HG03558 (cell line): ENCODE results near the gene BRPF3.

Experiments
- ATAC-seq: cut with Tn5 transposase; IDR thresholded peaks from one replicate; pipeline ENCODE4 v1.9.1; 2021; ENCODE audit warnings: moderate number of reproducible peaks; ENCODE audit not compliant: unreplicated experiment; ENCODE audit errors: extremely low read depth

The BRPF3 gene

GRCh38 chr6:36227379-36228228, 31.1 kb downstream of the BRPF3 start:
- ATAC-seq, result no peak

- no peak for ATAC-seq
These were observed 32.7 kb downstream of the BRPF3 start for GRCh38 chr6:36229223-36229622.

DNA sequence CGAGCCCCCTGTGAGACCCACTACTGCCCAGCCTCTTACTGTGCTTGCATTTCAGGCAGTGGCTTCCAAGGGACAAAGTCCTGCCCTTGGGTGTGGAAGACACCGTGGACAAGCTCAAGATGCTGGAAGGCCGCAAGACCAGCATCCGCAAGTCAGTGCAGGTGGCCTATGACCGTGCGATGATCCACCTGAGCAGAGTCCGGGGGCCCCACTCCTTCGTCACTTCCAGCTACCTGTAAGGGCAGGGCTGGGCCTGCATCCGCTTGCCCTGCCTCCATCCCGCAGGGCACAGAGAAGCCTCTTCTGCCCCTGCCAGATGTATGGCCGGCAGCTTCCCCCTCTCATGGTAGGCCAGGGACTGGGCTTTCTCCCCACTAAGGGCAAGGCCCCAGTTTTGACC, 33.8 kb downstream of the BRPF3 start:
- ATAC-seq, result no peak

GRCh38 chr6:36232172-36232571, 35.6 kb downstream of the BRPF3 start:
- no peak for ATAC-seq

- ATAC-seq, result no peak
These were observed 38.8 kb downstream of the BRPF3 start for GRCh38 chr6:36235309-36235708.

DNA sequence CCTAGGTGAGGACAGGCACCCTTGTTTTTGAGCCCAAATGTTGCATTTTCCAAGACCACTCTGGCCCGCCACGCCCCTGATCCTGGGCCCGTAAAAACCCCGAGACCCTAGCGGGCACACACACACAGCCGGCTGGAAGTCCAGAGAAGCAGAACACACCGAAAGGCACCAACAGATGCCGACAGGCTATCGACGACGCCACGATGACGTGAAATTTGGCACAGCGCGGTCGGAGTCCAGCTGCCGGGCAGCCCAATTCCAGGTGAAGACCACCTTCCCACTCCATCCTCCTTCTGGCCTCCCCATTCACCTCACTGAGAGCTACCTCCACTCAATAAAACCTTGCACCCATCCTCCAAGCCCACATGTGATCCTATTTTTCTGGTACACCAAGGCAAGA, 39.3 kb downstream of the BRPF3 start:
- no peak for ATAC-seq

GRCh38 chr6:36239774-36240173, 43.2 kb downstream of the BRPF3 start:
- no peak for ATAC-seq

GRCh38 chr6:36241728-36242127, 45.2 kb downstream of the BRPF3 start:
- ATAC-seq, result peak; percentile 46

GRCh38 chr6:36242161-36242560, 45.6 kb downstream of the BRPF3 start:
- no peak for ATAC-seq

DNA sequence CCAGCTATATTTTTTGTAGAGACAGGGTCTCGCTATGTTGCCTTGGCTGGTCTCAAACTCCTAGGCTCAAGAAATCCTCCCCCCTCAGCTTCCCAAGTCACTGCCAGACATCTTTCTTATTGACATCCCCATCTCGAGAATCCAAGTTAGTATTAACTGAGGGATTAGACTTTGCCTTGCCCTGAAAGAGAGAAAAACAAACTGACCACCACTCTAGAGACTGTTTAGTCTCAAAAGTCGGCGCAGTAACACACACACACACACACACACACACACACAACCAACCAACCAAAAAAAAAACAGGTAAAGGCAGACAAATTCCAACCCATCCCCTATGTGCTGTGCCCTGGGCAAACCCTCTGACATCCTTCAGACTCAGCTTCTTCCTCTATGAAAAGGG, 46.1 kb downstream of the BRPF3 start:
- ATAC-seq, result no peak

- no peak for ATAC-seq
These were observed 47.1 kb downstream of the BRPF3 start for GRCh38 chr6:36243562-36244212.

DNA sequence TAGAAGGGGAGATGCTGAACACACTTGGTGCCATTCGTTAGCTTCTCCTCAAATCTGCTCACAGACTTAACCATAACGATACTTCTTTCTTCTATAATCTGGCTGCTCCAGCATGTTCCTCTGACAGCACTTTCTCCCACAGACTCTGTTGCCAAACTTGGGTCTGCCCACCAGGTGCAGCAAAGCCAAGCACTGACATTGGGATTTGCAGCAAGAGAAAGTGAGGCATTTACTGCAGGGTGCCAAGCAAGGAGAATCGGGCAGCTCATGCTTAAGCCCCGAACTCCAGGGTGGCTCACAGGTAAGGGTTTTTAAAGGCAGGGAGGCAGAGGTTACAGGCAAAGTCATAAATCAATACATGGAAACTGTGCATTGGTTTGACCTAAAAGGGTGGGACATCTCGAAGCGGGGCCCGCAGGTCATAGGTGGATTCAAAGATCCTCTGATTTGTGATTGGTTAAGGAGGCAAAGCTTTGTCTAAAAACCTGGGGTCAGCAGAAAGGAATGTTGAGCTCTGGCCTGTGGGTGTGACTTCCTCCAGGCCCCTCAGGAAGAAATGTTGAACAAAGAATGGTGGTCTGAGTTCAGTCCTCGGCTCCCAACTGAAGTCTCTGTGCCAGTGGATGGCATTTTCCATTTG, 48.2 kb downstream of the BRPF3 start:
- ATAC-seq, result no peak

DNA sequence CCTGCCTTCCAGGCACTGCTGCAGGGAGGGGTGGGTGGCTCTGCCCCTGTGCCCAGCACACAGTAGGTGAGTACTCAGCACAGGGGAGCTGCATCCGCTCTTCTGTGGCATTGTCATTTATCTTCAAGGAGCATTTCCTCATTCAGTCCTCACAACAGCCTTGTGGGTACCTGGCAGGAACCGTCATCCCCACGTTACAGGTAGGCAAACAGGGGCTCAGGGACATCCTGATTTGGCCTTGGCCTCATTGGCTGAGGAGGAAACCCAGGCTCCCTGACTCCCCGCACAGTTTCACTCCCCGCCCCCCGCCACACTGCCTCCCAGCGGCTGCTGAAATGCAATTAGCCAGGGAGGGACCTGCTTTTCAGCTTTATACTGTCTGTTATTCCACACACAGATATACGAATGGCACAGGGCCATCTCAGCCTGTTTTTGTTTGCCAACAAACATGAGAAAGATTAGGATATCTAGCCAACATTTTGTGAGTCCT, 49.1 kb downstream of the BRPF3 start:
- ATAC-seq, result no peak

- ATAC-seq, result no peak
These were observed 50.1 kb downstream of the BRPF3 start for GRCh38 chr6:36246506-36247268.

DNA sequence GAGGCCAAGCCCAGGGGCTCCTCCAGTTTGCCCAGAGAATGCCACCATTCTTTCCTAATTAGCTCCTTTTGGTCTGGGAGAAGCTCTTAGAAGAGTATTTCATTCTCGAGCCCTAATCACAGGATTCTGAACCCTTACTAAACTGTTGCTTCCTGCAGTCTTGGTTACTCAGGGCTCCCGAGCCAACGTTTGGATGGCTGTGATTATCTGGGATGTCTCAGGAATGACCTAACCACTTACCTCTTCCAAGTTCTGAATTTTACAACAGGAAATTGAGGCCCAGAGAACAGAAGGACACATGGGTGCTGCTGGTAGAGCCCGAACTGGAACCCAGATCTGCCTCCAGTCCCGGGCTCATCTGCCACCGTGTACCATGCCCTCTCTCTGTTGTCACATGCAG, 51.1 kb downstream of the BRPF3 start:
- no peak for ATAC-seq

DNA sequence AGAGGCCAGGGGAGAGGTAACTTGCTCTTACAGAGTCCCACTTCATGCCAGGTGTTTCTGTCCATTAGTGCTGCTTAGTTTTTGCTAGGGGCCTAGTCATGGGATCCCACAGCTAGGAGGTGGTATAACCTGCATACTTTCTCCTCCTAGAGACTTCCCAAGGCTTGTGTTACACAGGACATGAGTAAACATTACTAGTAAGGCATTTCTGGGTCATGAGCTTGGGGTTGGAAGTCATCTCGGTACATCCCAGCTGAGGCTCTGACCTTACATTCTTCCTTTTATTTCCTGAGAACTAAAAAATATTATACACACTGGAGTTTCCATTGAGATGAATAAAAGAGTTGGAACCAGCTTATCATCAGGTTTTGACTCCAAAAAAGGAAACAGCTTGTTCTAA, 52.4 kb downstream of the BRPF3 start:
- ATAC-seq, result no peak

GRCh38 chr6:36249536-36249935, 53.0 kb downstream of the BRPF3 start:
- ATAC-seq, result no peak

- no peak for ATAC-seq
These were observed 55.5 kb downstream of the BRPF3 start for GRCh38 chr6:36252005-36252404.

DNA sequence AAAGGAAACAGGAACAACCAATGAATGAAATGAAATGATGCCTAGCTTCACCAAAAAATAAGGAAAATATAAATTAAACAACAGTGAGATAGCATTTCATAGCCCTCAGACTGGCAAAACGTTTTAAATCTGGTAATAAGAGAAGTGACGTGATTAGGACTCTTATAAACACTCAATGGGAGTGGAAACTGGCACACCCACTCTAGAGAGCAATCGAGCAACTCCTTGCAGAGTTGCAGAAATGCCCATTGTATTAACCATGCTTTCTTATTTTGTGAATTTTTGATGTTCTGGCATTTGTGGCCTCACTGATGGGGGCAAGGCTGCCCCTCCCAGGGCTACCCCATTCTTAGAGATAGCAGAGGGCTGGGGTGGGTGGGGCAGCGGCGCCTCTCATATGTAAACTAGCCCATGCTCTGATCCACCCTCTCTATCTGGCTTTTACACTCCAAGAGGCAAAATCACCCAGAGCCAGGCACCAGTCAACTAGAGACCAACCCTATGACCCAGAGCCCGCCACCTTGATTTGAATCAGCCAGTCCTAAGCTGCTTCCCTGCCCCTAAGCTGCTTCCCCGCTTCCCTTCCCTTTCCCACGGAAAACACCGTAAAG, 67.0 kb downstream of the BRPF3 start:
- no peak for ATAC-seq

DNA sequence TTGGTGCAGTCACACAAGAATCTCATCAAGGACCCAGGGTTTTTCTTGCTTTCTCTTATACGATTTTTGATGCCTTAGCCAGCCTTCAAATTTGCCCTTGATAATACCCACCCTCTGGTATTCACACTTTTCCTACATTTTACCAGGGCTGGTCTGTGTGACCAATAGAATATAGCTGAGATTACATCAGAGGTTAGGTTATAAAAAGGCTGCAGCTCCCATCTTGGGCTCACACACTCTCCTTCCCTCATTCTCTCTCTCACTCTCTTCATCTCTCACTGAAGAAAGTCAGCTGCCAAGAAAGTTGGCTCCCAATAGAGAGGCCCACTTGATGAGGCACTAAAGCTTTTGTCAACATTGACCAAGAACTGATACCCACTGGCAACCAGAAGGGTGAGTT, 69.2 kb downstream of the BRPF3 start:
- no peak for ATAC-seq
